Measurements from ENCODE around the gene CMTM6.
A peak's percentile ranks its signal among the peaks of the same experiment; 100 is the strongest.
"Not testable (repeated sequence)": the region's sequence is repeated elsewhere in the genome, so short reads cannot be mapped to it uniquely, and the experiment has no call there.

The CMTM6 gene

DNA sequence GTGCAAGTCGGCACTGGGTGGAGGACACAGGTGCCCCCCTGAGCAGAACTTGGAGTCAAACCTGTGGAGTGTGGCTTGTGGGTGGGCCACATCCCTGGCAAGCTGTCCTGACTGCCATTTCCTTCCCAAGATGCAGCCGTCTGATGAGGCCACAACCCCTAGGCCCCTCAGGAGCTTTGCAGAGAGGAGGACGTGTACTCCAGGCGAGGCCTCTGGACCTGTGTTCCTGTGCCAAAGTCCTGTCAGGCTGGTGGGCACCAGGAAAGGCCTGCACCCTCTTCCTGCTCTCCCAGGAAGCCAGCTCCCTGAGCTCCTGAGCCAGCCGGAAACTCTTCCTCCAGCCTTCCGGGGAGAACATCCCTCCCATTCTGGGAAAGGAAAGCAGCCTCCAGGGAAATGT is 48.5 kb downstream of the CMTM6 start:
- TF ChIP-seq POLR2A (IDR thresholded peaks at IDR 0.05; ENCODE audit: low read depth, low read length): no peak
- DNase-seq (ENCODE audit: insufficient read length, low spot score): no peak
- FAIRE-seq: no peak

DNA sequence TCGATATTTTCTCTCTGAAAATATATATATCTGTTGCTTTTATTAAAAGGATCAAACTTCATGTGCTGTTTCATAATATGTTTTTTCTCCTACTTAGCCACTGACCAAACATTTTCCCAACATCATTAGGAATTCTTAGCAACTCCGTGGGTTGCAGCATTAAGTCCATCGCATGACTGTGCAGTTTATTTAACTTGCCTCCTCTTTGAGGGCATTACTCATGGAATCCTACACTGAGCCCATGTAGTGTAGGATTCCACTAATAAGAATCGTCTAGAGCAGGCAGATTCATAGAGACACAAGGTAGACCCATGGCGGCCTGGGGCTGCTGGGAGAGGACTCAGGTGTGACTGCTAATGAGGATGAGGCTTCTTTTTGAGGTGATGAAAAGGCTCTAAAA is 49.3 kb downstream of the CMTM6 start:
- FAIRE-seq (no peak), DNase-seq (ENCODE audit: insufficient read length, low spot score) (no peak)
- TF ChIP-seq POLR2A (IDR thresholded peaks at IDR 0.05; ENCODE audit: low read depth, low read length): no peak

- FAIRE-seq: no peak
- TF ChIP-seq POLR2A (IDR thresholded peaks at IDR 0.05; ENCODE audit: low read depth, low read length): no peak
Measured at GRCh38 chr3:32452009-32452408, 50.6 kb downstream of the CMTM6 start.

GRCh38 chr3:32450992-32451659 is 51.5 kb downstream of the CMTM6 start:
- FAIRE-seq: no peak
- no peak for TF ChIP-seq POLR2A (IDR thresholded peaks at IDR 0.05; ENCODE audit: low read depth, low read length)
- no peak for DNase-seq (ENCODE audit: insufficient read length, low spot score)

More at GRCh38 chr3:32452009-32452408, 50.6 kb downstream of the CMTM6 start:
- DNase-seq (ENCODE audit: insufficient read length, low spot score): no peak

GRCh38 chr3:32450426-32450825 is 52.2 kb downstream of the CMTM6 start:
- FAIRE-seq (no peak), DNase-seq (ENCODE audit: insufficient read length, low spot score) (no peak)
- TF ChIP-seq POLR2A (IDR thresholded peaks at IDR 0.05; ENCODE audit: low read depth, low read length): no peak

- TF ChIP-seq POLR2A (IDR thresholded peaks at IDR 0.05; ENCODE audit: low read depth, low read length): no peak
- FAIRE-seq (no peak), DNase-seq (ENCODE audit: insufficient read length, low spot score) (no peak)
Measured at GRCh38 chr3:32449691-32450090, 53.0 kb downstream of the CMTM6 start.

GRCh38 chr3:32448686-32449474 is 53.8 kb downstream of the CMTM6 start:
- FAIRE-seq (no peak), DNase-seq (ENCODE audit: insufficient read length, low spot score) (no peak)
- TF ChIP-seq POLR2A (IDR thresholded peaks at IDR 0.05; ENCODE audit: low read depth, low read length): no peak

- DNase-seq (ENCODE audit: insufficient read length, low spot score) (no peak), FAIRE-seq (no peak)
- no peak for TF ChIP-seq POLR2A (IDR thresholded peaks at IDR 0.05; ENCODE audit: low read depth, low read length)
Measured at GRCh38 chr3:32447865-32448400, 54.7 kb downstream of the CMTM6 start.

DNA sequence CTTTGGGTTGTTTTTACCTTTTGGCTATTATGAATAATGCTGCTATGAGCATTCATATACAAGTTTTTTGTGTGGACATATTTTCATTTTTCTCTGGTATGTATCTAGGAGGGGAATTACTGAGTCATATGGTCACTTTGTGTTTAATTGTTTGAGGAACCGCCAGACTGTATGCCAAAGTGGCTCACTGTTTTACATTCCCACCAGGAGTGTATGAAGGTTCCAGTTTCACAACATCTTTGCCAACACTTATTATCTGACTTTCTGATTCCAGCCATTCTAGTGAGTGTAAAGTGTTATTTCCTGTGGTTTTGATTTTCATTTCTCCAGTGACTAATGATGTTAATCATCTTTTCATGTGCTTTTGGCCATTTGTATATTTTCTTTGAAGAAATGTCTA is 59.2 kb downstream of the CMTM6 start:
- no peak for DNase-seq (ENCODE audit: insufficient read length, low spot score)
- FAIRE-seq: peak; percentile 60
- TF ChIP-seq POLR2A (IDR thresholded peaks at IDR 0.05; ENCODE audit: low read depth, low read length): no peak

DNA sequence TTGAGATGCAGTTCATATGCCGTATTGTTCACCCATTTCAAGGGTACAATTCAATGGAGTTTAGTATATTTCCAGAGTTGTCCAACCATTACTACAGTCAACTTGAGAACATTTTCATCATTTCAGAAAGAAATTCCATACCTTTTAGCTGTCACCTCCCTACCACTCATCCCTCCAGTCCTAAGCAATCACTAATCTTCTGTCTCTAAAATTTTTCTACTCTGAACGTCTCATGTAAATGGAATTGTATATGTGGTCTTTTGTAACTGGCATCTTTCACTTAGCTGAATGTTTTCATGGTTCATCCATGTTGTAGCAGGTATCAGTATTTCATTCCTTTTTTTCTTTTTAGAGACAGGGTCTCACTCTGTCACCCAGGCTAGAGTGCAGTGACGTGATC is 59.9 kb downstream of the CMTM6 start:
- TF ChIP-seq POLR2A (IDR thresholded peaks at IDR 0.05; ENCODE audit: low read depth, low read length): no peak
- FAIRE-seq (peak; percentile 69), DNase-seq (ENCODE audit: insufficient read length, low spot score) (no peak)

DNA sequence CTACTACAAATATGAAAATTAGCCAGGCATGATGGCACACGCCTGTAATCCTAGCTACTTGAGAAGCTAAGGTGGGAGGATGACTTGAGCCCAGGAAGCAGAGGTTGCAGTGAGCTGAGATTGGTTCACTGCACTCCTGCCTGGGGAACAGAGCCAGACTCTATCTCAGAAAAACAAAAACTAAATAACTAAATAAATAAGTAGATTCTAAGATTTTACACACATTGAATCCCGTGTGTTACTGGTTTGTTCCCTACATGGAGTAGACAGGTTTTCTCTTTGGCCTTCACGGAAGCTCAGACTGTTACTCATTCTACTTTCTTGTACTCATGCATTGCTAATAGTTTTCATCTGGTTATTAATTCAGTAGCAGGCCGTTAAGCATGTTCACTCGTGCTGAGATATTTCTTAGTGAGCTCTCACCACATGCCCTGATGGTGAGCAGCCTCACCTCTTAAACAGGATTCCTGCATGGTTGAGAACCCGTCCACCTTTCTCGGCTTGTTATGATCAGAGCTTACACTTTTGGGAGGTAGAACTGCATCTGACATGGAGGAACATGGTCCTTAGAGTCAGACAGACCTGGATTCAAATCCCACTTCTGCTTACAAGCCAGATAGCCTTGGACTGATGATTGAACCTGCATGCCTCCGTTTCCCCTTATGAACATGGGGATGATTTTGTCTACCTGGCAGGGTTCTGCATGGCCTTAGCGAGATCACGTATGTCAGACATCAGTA is 61.9 kb downstream of the CMTM6 start:
- no peak for DNase-seq (ENCODE audit: insufficient read length, low spot score)
- FAIRE-seq: no peak

GRCh38 chr3:32439421-32439820 is 63.2 kb downstream of the CMTM6 start:
- FAIRE-seq; DNase-seq (ENCODE audit: insufficient read length, low spot score): not testable (repeated sequence)

More for the DNA sequence above, 61.9 kb downstream of the CMTM6 start:
- TF ChIP-seq POLR2A (IDR thresholded peaks at IDR 0.05; ENCODE audit: low read depth, low read length): no peak

DNA sequence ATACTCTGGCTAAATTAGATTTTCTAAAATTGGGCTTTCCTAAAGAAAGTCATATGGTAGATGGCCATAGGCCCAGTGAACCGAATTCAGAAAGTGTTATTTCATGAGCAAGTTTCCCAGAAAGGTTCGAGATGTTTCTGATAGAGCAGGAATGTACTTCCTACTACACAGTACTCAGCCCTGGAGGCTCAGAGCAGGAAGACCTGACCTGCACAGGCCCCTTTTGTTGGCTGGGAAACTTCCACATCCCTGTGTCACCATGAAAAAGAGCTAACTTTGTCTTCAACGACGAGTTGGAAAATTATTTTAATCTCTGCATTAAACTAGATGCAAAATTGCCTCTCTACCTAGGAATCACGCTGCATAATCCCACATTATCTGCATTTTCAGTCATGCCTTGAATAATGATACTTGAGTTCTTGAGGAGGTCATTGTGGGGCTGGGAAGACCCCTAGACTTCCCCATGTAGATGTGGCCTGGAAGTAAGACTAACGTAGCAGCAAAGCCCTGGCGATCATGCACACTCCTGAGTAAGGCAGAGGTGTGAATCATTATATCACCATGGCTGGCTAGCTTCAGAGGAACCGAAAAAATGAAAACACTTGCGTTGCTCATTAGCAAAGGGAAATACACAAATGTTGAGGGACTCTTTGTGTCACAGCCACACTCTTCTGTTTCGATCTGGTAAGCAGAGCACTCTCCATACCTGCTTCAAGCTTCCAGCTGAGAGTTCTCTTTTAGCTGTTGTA is 63.9 kb downstream of the CMTM6 start:
- FAIRE-seq: no peak
- TF ChIP-seq POLR2A (IDR thresholded peaks at IDR 0.05; ENCODE audit: low read depth, low read length): no peak
- DNase-seq (ENCODE audit: insufficient read length, low spot score): no peak
